Measurements from ENCODE around the gene MYBPC2. TPM values are rescaled to one million over a fixed set of nuclear protein-coding genes. Genes with fewer than 3 reads are reported as not detected.

MYBPC2 gene
- total and polyA plus RNA-seq, 9 of the 15 experiments (the other 6 are each of a cell fraction or from before 2014, with no cell fraction given), result 0.01 to 0.14 (median 0.04) TPM; not detected in 6

GRCh38 chr19:50489461-50490011 is 56.8 kb downstream of the MYBPC2 start:
- TF ChIP-seq ILK (tag; IDR thresholded peaks at IDR 0.05; ENCODE audit: borderline replicate concordance, low read depth), result no peak
- TF ChIP-seq, protein P1, sequence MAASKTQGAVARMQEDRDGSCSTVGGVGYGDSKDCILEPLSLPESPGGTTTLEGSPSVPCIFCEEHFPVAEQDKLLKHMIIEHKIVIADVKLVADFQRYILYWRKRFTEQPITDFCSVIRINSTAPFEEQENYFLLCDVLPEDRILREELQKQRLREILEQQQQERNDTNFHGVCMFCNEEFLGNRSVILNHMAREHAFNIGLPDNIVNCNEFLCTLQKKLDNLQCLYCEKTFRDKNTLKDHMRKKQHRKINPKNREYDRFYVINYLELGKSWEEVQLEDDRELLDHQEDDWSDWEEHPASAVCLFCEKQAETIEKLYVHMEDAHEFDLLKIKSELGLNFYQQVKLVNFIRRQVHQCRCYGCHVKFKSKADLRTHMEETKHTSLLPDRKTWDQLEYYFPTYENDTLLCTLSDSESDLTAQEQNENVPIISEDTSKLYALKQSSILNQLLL (CRISPR knock-in tag; IDR thresholded peaks at IDR 0.05; ENCODE audit: borderline replicate concordance), result no peak
- TF ChIP-seq ZNF445 (CRISPR knock-in tag; IDR thresholded peaks at IDR 0.05; ENCODE audit: low read depth), result no peak
- TF ChIP-seq ZNF311 (CRISPR knock-in tag; IDR thresholded peaks at IDR 0.05), result no peak
- no peak for TF ChIP-seq ZNF584 (CRISPR knock-in tag; IDR thresholded peaks at IDR 0.05; ENCODE audit: low read depth)
- TF ChIP-seq XRCC5 (IDR thresholded peaks at IDR 0.05; ENCODE audit: low read depth, low read length), result no peak
- TF ChIP-seq FOSL1 (tag; conservative IDR thresholded peaks at IDR 0.05), result no peak
- TF ChIP-seq WHSC1 (IDR thresholded peaks at IDR 0.05; ENCODE audit: low read length), result no peak
- no peak for TF ChIP-seq CBFB (CRISPR knock-in tag; IDR thresholded peaks at IDR 0.05)
- ChIA-PET POLR2A (interaction anchor here (0.6 kb wide), 1 partner anchor 839 kb away, joined by 4 read pairs; no protein-coding TSS in a partner anchor), CTCF (ENCODE audit: low intra/inter-chr PET ratio) (no interaction called here)
- peaks cover 0 to 10% of the 10 kb centered on the region in 2 experiments; a peak in 2 of 5 replicates for H3K27me3 ChIP-seq (ENCODE audit: control insufficient read depth in 2 of 2, insufficient read depth in 2 of 2, low read length in 2 of 2)
- H2AFZ ChIP-seq (ENCODE audit: low read depth, low read length), result no peak overlapping the region
- no peak for DNase-seq (ENCODE audit: extremely low read depth in 1 of 4, low spot score in 3 of 4)
- 32% methylated on average over 18 of the region's 24 CpGs for WGBS (ENCODE audit: insufficient coverage, low coverage, missing lambda C conversion rate)
- BruUV-seq (replicated peaks), result no TSS peak
- in situ Hi-C loops (cut with MboI), result no loop called here
- FAIRE-seq, result no peak
- no peaks in the 10 kb centered on the region for H4K20me1 ChIP-seq (replicated peaks; ENCODE audit: control insufficient read depth, insufficient read depth, low read length)
- no peak overlapping the region for H3K4me3 ChIP-seq
- H3K27ac ChIP-seq (ENCODE audit: extremely low read depth, low read depth, low read length), result no peak overlapping the region
- no peaks in the 10 kb centered on the region for H3K79me2 ChIP-seq (ENCODE audit: control insufficient read depth, insufficient read depth, low read length)
- H3K9me3 ChIP-seq (replicated peaks; ENCODE audit: control insufficient read depth, insufficient read depth, low read depth, low read length), result peaks cover 9% of the 10 kb centered on the region
- H3K36me3 ChIP-seq (ENCODE audit: control insufficient read depth, insufficient read depth, low read length), result no peaks in the 10 kb centered on the region
- no peak overlapping the region for H3K4me2 ChIP-seq (ENCODE audit: insufficient read depth, low read length)
- ATAC-seq, result no peak
- peaks cover 3 to 27% of the 10 kb centered on the region in 2 experiments; a peak in 3 of 5 replicates for H3K4me1 ChIP-seq (replicated peaks in 1 of 2; ENCODE audit: control insufficient read depth in 2 of 2, insufficient read depth in 2 of 2, low read length in 2 of 2)
- H3K9me1 ChIP-seq (ENCODE audit: control insufficient read depth, insufficient read depth, low read length), result no peaks in the 10 kb centered on the region
- intact Hi-C loops (cut with micrococcal nuclease), result no loop called here
- no peak overlapping the region for H3K9ac ChIP-seq (ENCODE audit: insufficient read depth in 1 of 2, low read depth in 2 of 2, low read length in 2 of 2)

Measured in K562 (cell line).